Measurements from ENCODE around the gene SCFD1.
"Not testable (repeated sequence)": the region's sequence is repeated elsewhere in the genome, so short reads cannot be mapped to it uniquely, and the experiment has no call there.

GRCh38 chr14:30629432-30629831 is 7.3 kb downstream of the SCFD1 start:
- not testable (repeated sequence) for TF ChIP-seq POLR2A (IDR thresholded peaks at IDR 0.05; ENCODE audit: low read depth, low read length); TAF1 (IDR thresholded peaks at IDR 0.05; ENCODE audit: borderline replicate concordance, low read depth, low read length); POLR2AphosphoS5 (IDR thresholded peaks at IDR 0.05; ENCODE audit: low read depth, low read length)
